Kidney (tissue), 14 donors: Measurements from ENCODE around the gene KLF14. TPM values are rescaled to one million over a fixed set of nuclear protein-coding genes. Genes with fewer than 3 reads are reported as not detected.
"Not testable (repeated sequence)": the region's sequence is repeated elsewhere in the genome, so short reads cannot be mapped to it uniquely, and the experiment has no call there.

Experiments
- DNase-seq, 5 donors: peaks; one replicate each; pipeline ENCODE4 v3.0.0-alpha.2; 2013 to 2020
- FAIRE-seq: peaks from 2 replicates; lab custom pipeline; 2012; peaks lifted over from hg19 to GRCh38; lab: Jason Lieb, UNC
- H3K27ac ChIP-seq, 2 donors: one replicate each; pipeline ENCODE4 v1.7.0; 2013; ENCODE audit warnings: low read depth in 2 of 2, low read length in 2 of 2, inconsistent platforms in 1 of 2
- H3K27me3 ChIP-seq: one replicate; pipeline ENCODE4 v1.7.1; 2013; ENCODE audit warnings: low read length, inconsistent platforms; ENCODE audit not compliant: control insufficient read depth, insufficient read depth
- H3K36me3 ChIP-seq, 3 donors: one replicate each; pipeline versions ENCODE4 v1.7.0 to v1.7.1; 2013; ENCODE audit warnings: low read length in 3 of 3, control low read depth in 1 of 3, inconsistent platforms in 1 of 3; ENCODE audit not compliant: insufficient read depth in 3 of 3, control insufficient read depth in 2 of 3
- H3K4me1 ChIP-seq, 3 donors: one replicate each; pipeline versions ENCODE4 v1.7.0 to v1.7.1; 2013; ENCODE audit warnings: low read length in 3 of 3, inconsistent platforms in 1 of 3, low read depth in 1 of 3; ENCODE audit not compliant: control insufficient read depth in 2 of 3, insufficient read depth in 2 of 3
- H3K4me3 ChIP-seq, 3 donors: one replicate each; pipeline versions ENCODE4 v1.7.0 to v1.8.1; 2013; ENCODE audit warnings: low read length in 3 of 3, control low read depth in 1 of 3, inconsistent platforms in 1 of 3
- H3K9ac ChIP-seq, 3 donors: one replicate each; pipeline versions ENCODE4 v1.7.0 to v1.7.1; 2013; ENCODE audit warnings: low read length in 3 of 3, control low read depth in 1 of 3, inconsistent platforms in 1 of 3
- H3K9me3 ChIP-seq, 3 donors: one replicate each; pipeline versions ENCODE4 v1.7.0 to v1.7.1; 2013; ENCODE audit warnings: low read length in 3 of 3, control low read depth in 1 of 3, inconsistent platforms in 1 of 3; ENCODE audit not compliant: control insufficient read depth in 2 of 3, insufficient read depth in 1 of 3
- intact Hi-C: fragments of 100-400 bp; cut with DNase I; formaldehyde crosslinking; loops from one replicate; pipeline ENCODE4 v1.11.1; 2022
- polyA plus RNA-seq: library from polyadenylated mRNA; stranded (reverse); fragments of 350-450 nt; fragmentation: Illumina TruSeq; extraction: RNeasy Lipid Tissue Mini Kit (QIAGEN cat#74804); gene quantifications from one replicate; pipeline ENCODE4 v1.2.3, GENCODE V29; 2014; ENCODE audit warnings: low read depth, low replicate concordance; ENCODE audit not compliant: insufficient read depth
- total RNA-seq: library from RNA; stranded (reverse); fragmentation: NEBNext Ultra II Directional; extraction: Animal tissue kit (Norgen Biotek cat#: 25700); gene quantifications from one replicate; pipeline ENCODE4 v1.2.1, GENCODE V29; 2021
- TF ChIP-seq, protein P1 (sequence below): IDR thresholded peaks from 3 replicates; pipeline ENCODE4 v1.5.1; 2012; ENCODE audit warnings: mild to moderate bottlenecking, moderate library complexity, borderline replicate concordance; ENCODE audit not compliant: insufficient read depth; ENCODE audit errors: extremely low read depth
- donor health status: control.
- donor health status: control.
- donor health status: control.
- donor health status: control.
- donor health status: control.
- donor health status: DM: yes; HTN: yes; CAD: no.
- donor health status: Normal renal cell carcinoma (clear cell type).

Gene KLF14
- total and polyA plus RNA-seq, 2 donors from 2014 or later: 0.13 TPM; not detected in 1

- H3K36me3 ChIP-seq: no peaks in the 10 kb centered on the region
- intact Hi-C loops: no loop called here
- H3K27ac ChIP-seq: no peak overlapping the region
- DNase-seq: no peak
- no peak overlapping the region for H3K9ac ChIP-seq
- H3K4me1 ChIP-seq: no peaks in the 10 kb centered on the region
- no peak overlapping the region for H3K4me3 ChIP-seq
- FAIRE-seq: no peak
- TF ChIP-seq, protein P1, sequence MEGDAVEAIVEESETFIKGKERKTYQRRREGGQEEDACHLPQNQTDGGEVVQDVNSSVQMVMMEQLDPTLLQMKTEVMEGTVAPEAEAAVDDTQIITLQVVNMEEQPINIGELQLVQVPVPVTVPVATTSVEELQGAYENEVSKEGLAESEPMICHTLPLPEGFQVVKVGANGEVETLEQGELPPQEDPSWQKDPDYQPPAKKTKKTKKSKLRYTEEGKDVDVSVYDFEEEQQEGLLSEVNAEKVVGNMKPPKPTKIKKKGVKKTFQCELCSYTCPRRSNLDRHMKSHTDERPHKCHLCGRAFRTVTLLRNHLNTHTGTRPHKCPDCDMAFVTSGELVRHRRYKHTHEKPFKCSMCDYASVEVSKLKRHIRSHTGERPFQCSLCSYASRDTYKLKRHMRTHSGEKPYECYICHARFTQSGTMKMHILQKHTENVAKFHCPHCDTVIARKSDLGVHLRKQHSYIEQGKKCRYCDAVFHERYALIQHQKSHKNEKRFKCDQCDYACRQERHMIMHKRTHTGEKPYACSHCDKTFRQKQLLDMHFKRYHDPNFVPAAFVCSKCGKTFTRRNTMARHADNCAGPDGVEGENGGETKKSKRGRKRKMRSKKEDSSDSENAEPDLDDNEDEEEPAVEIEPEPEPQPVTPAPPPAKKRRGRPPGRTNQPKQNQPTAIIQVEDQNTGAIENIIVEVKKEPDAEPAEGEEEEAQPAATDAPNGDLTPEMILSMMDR: no peak
- no peaks in the 10 kb centered on the region for H3K9me3 ChIP-seq
- H3K27me3 ChIP-seq: no peaks in the 10 kb centered on the region
These were observed 33.2 kb downstream of the KLF14 start for GRCh38 chr7:130700760-130701159.

DNA sequence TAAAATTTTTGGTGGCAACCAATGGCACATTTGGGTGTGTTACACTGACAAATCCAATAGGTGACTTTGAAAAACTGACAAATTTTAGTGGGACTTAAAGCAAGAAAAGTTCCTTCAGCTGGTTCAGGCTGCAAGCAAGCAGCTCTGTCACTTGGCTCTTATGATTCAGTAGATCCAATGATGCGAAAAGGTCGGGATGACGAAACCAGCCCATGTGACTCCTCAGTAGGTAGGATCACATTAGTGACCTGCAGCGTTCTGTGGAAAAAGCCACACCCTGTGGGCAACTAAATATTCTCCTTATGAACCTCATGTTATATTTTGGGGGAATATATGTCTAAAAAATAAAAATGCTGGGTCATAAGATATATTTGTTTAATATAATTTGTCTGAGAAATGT, 34.3 kb downstream of the KLF14 start:
- intact Hi-C loops: no loop called here
- Histone ChIP-seq H3K9me3 (no peaks in the 10 kb centered on the region), H3K4me1 (no peaks in the 10 kb centered on the region), H3K9ac (no peak overlapping the region), H3K27me3 (no peaks in the 10 kb centered on the region), H3K27ac (no peak overlapping the region), H3K4me3 (no peak overlapping the region), H3K36me3 (no peaks in the 10 kb centered on the region)
- DNase-seq: no peak
- TF ChIP-seq, protein P1: no peak
- no peak for FAIRE-seq

- no peak overlapping the region for H3K9ac ChIP-seq
- DNase-seq: no peak
- no peaks in the 10 kb centered on the region for H3K4me1 ChIP-seq
- H3K27me3 ChIP-seq: no peaks in the 10 kb centered on the region
- TF ChIP-seq, protein P1: no peak
- FAIRE-seq: no peak
- intact Hi-C loops: no loop called here
- no peaks in the 10 kb centered on the region for H3K9me3 ChIP-seq
- H3K4me3 ChIP-seq: no peak overlapping the region
- no peaks in the 10 kb centered on the region for H3K36me3 ChIP-seq
- H3K27ac ChIP-seq: no peak overlapping the region
These were observed 36.2 kb downstream of the KLF14 start for GRCh38 chr7:130697820-130698219.

DNA sequence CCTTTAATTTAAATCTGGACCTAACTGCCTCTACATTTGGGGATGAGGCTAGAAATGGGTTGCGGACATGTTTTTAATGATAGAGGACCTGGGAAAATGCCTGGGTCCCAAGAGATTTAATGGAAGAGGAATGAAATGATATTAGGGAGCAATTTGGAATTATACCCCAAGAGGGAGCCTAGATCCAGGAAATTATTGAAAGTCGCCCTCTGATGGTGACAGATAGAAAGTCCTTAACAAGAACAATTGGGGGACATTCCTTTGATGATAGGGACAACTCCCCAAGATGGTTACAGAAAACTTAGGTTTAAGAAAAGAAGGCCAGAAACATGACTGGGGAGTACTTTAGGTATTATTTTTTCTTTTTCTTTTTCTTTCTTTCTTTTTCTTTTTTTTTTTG, 38.2 kb downstream of the KLF14 start:
- Histone ChIP-seq H3K36me3 (no peaks in the 10 kb centered on the region), H3K27ac (no peak overlapping the region), H3K9ac (no peak overlapping the region), H3K4me3 (no peak overlapping the region), H3K4me1 (no peaks in the 10 kb centered on the region), H3K9me3 (no peaks in the 10 kb centered on the region), H3K27me3 (no peaks in the 10 kb centered on the region)
- DNase-seq: peak in 2 of 5 donors; percentile 24 to 48
- intact Hi-C loops: no loop called here
- FAIRE-seq: no peak
- TF ChIP-seq, protein P1: peak; percentile 10

GRCh38 chr7:130692396-130692795, 41.6 kb downstream of the KLF14 start:
- H3K36me3 ChIP-seq, H3K4me3 ChIP-seq, DNase-seq, FAIRE-seq, H3K4me1 ChIP-seq, H3K9me3 ChIP-seq, H3K9ac ChIP-seq, H3K27ac ChIP-seq, intact Hi-C loops, H3K27me3 ChIP-seq: not testable (repeated sequence)
